C4-2B (cell line): ENCODE measurements around the gene SIX5.

Experiments used
- H3K27ac ChIP-seq: fragments of 450-650 bp; 2 replicates; pipeline ENCODE4 v1.5.1; 2017
- CTCF ChIP-seq: fragments of 450-650 bp; conservative IDR thresholded peaks from 2 replicates; pipeline ENCODE4 v1.5.1; 2017; ENCODE audit warnings: mild to moderate bottlenecking
- ZFX ChIP-seq: fragments of 450-650 bp; IDR thresholded peaks from 2 replicates; pipeline ENCODE4 v1.6.1; 2017

SIX5 gene

GRCh38 chr19:45765702-45766295 is 3.3 kb downstream of the SIX5 start:
- H3K27ac ChIP-seq, result peak overlapping the region; percentile 87
- TF ChIP-seq ZFX, result no peak
- TF ChIP-seq CTCF, result no peak

- no peak overlapping the region for H3K27ac ChIP-seq
- TF ChIP-seq ZFX (no peak), CTCF (no peak)
Measured at GRCh38 chr19:45764945-45765701, 3.9 kb downstream of the SIX5 start.

GRCh38 chr19:45764475-45764874 is 4.6 kb downstream of the SIX5 start:
- no peak overlapping the region for H3K27ac ChIP-seq
- no peak for TF ChIP-seq CTCF
- TF ChIP-seq ZFX, result no peak

GRCh38 chr19:45763691-45764294 is 5.3 kb downstream of the SIX5 start:
- TF ChIP-seq ZFX (no peak), CTCF (no peak)
- no peak overlapping the region for H3K27ac ChIP-seq

GRCh38 chr19:45762870-45763631 is 6.0 kb downstream of the SIX5 start:
- TF ChIP-seq ZFX (no peak), CTCF (no peak)
- H3K27ac ChIP-seq, result no peak overlapping the region

GRCh38 chr19:45761714-45762113 is 7.3 kb downstream of the SIX5 start:
- H3K27ac ChIP-seq, result no peak overlapping the region
- TF ChIP-seq ZFX (no peak), CTCF (no peak)
